ENCODE results near the gene NPAS2. TPM values are rescaled to one million over a fixed set of nuclear protein-coding genes. Genes with fewer than 3 reads are reported as not detected.

NPAS2 gene
- total RNA-seq, 2 experiments from 2014 or later: 5.5 to 6.2 TPM

- H3K27ac Mint-ChIP-seq: no peak overlapping the region
- CTCF ChIA-PET: interaction anchor here (0.9 kb wide), 1 partner anchor 20 kb away, joined by 3 read pairs; no protein-coding TSS in a partner anchor
- H3K4me1 Mint-ChIP-seq (ENCODE audit: low read depth): no peaks in the 10 kb centered on the region
These were observed 18.5 kb upstream of the NPAS2 start for GRCh38 chr2:100801402-100801801.

DNA sequence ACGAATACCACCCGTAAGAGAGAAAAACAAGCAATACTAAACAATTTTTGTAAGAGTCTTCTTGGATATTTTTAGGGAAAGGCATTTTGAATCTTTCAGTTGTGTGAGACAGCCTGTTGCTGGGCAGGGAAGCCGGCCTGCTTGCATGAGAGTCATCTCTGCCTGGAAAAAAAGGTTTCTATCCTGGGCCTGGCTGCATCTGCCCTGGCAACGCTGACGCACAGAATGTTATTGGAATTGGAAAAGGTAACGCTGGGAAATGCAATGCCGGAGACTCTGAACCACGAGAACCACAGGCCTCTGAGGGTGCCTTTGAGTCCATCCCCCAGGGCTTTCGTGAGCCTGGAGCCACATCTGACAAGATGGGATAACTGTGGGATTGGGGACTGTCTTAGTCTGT is 17.9 kb upstream of the NPAS2 start:
- Mint-ChIP-seq H3K36me3 (ENCODE audit: low read depth) (no peaks in the 10 kb centered on the region), H3K9me3 (ENCODE audit: insufficient read depth) (no peaks in the 10 kb centered on the region), H3K27ac (no peak overlapping the region), H3K4me1 (ENCODE audit: low read depth) (no peaks in the 10 kb centered on the region), H3K4me3 (no peak overlapping the region), H3K27me3 (ENCODE audit: low read depth) (peaks cover 8% of the 10 kb centered on the region)
- no peak for ATAC-seq
- DNase-seq: no peak
- ChIA-PET CTCF (no interaction called here), POLR2A (no interaction called here)

More at GRCh38 chr2:100801402-100801801, 18.5 kb upstream of the NPAS2 start:
- POLR2A ChIA-PET: no interaction called here
- H3K9me3 Mint-ChIP-seq (ENCODE audit: insufficient read depth): no peaks in the 10 kb centered on the region
- H3K4me3 Mint-ChIP-seq: no peak overlapping the region
- DNase-seq (no peak), ATAC-seq (no peak)
- H3K36me3 Mint-ChIP-seq (ENCODE audit: low read depth): no peaks in the 10 kb centered on the region
- peaks cover 11% of the 10 kb centered on the region for H3K27me3 Mint-ChIP-seq (ENCODE audit: low read depth)

- ChIA-PET POLR2A (no interaction called here), CTCF (no interaction called here)
- H3K27ac Mint-ChIP-seq: no peak overlapping the region
- no peaks in the 10 kb centered on the region for H3K9me3 Mint-ChIP-seq (ENCODE audit: insufficient read depth)
- H3K4me1 Mint-ChIP-seq (ENCODE audit: low read depth): no peaks in the 10 kb centered on the region
- H3K4me3 Mint-ChIP-seq: no peak overlapping the region
- ATAC-seq (no peak), DNase-seq (no peak)
- H3K36me3 Mint-ChIP-seq (ENCODE audit: low read depth): no peaks in the 10 kb centered on the region
- peaks cover 10% of the 10 kb centered on the region for H3K27me3 Mint-ChIP-seq (ENCODE audit: low read depth)
These were observed 16.6 kb upstream of the NPAS2 start for GRCh38 chr2:100803334-100803733.

DNA sequence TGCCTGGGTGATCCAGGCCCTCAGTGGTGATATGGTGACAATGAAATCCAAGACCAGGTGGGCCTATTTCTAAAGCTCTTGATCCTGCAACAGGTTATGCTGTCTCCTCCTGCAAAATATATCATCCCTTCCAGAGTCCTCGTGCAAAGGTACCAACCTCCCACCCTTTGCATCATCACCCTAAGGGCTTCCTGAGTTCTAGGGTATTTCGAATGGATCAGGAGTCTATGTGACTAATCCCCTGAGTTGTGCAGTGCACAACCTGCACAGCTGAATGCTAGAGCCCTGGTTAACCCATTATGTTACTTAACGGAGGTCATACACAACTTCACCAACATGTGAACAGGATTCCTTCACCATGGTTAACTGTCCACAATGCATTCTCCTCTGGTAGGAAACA is 13.4 kb upstream of the NPAS2 start:
- peaks cover 8% of the 10 kb centered on the region for H3K27me3 Mint-ChIP-seq (ENCODE audit: low read depth)
- no peak overlapping the region for H3K4me3 Mint-ChIP-seq
- ATAC-seq: no peak
- ChIA-PET CTCF (no interaction called here), POLR2A (no interaction called here)
- DNase-seq: no peak
- H3K4me1 Mint-ChIP-seq (ENCODE audit: low read depth): peaks cover 2% of the 10 kb centered on the region
- H3K36me3 Mint-ChIP-seq (ENCODE audit: low read depth): no peaks in the 10 kb centered on the region
- no peaks in the 10 kb centered on the region for H3K9me3 Mint-ChIP-seq (ENCODE audit: insufficient read depth)
- no peak overlapping the region for H3K27ac Mint-ChIP-seq

DNA sequence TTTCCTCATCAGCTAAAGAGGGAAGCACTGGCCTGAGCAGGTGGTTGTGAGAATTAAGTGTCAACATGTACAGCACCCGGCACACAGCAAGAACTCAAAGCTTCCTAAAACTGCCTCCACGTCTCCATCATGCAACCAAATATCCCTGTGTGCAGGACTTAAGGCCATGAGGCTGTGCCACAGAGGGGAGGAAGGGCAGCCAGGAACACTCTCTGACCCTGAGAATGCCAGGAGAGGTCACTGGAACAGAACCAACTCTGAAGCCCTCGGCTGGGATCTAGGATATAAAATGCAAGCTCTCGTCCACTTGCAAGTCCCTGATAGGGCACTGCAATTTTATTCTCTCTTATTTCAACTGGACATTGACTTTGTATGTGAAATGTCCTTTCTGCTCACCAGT is 12.2 kb upstream of the NPAS2 start:
- H3K27ac Mint-ChIP-seq: no peak overlapping the region
- DNase-seq: no peak
- H3K4me1 Mint-ChIP-seq (ENCODE audit: low read depth): peaks cover 11% of the 10 kb centered on the region
- H3K27me3 Mint-ChIP-seq (ENCODE audit: low read depth): peaks cover 8% of the 10 kb centered on the region
- H3K36me3 Mint-ChIP-seq (ENCODE audit: low read depth): no peaks in the 10 kb centered on the region
- H3K9me3 Mint-ChIP-seq (ENCODE audit: insufficient read depth): no peaks in the 10 kb centered on the region
- POLR2A ChIA-PET: no interaction called here
- no peak for ATAC-seq
- no peak overlapping the region for H3K4me3 Mint-ChIP-seq
- CTCF ChIA-PET: no interaction called here

DNA sequence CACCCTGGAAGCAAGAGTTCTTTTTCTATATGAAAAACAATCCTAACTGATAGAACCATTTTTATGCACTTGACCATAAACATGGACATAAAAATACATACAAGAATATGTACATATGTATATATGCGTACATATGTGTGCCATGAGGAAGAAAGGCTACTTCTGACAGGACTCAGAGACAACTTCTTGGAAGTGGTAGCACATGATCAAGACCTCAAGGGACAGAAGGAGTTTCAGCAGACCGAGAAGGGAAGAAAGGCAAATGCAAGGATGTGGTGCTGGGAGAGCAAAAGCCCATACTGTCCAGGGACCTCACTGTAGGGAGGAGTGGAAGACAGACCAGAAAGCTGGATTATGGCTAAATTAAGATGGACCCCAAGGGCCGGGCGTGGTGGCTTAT is 11.4 kb upstream of the NPAS2 start:
- ATAC-seq: no peak
- POLR2A ChIA-PET: interaction anchor here (1.2 kb wide), 1 partner anchor 8 kb away, joined by 3 read pairs; no protein-coding TSS in a partner anchor
- Mint-ChIP-seq H3K27ac (no peak overlapping the region), H3K4me3 (no peak overlapping the region), H3K27me3 (ENCODE audit: low read depth) (peaks cover 8% of the 10 kb centered on the region), H3K9me3 (ENCODE audit: insufficient read depth) (no peaks in the 10 kb centered on the region), H3K4me1 (ENCODE audit: low read depth) (peaks cover 19% of the 10 kb centered on the region), H3K36me3 (ENCODE audit: low read depth) (no peaks in the 10 kb centered on the region)
- DNase-seq: no peak
- CTCF ChIA-PET: no interaction called here

DNA sequence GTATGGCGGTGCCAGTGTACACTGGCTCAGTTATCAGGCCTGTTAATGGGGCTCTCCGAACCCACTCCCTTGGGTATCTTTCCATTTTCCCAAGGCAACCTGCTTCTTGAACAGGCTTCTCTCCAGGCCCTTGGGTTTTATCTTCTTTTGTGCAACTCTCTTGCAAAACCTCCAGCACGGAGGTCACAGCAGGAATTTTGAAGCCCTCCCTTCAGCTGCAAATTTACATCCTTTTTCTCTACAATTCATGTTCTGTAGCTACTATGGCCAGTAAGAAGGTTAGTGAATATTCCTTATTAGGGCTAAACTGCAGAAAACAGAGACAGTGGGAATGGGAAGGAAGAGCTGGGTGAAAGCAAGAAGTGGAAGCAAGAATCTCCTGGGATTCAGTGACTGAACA is 10.4 kb upstream of the NPAS2 start:
- ATAC-seq (no peak), DNase-seq (no peak)
- POLR2A ChIA-PET: interaction anchor here (0.8 to 1.2 kb wide), 2 partner anchors 9 to 193 kb away, joined by 3 to 4 read pairs; partner anchors contain the start of gene RPL31
- Mint-ChIP-seq H3K27ac (no peak overlapping the region), H3K9me3 (ENCODE audit: insufficient read depth) (no peaks in the 10 kb centered on the region), H3K36me3 (ENCODE audit: low read depth) (no peaks in the 10 kb centered on the region), H3K4me3 (no peak overlapping the region), H3K4me1 (ENCODE audit: low read depth) (peaks cover 29% of the 10 kb centered on the region), H3K27me3 (ENCODE audit: low read depth) (peaks cover 8% of the 10 kb centered on the region)
- CTCF ChIA-PET: interaction anchor here (1.1 kb wide), 1 partner anchor 199 kb away, joined by 3 read pairs; no protein-coding TSS in a partner anchor

- CTCF ChIA-PET: no interaction called here
These were observed 9.3 kb upstream of the NPAS2 start for GRCh38 chr2:100810603-100811145.

GRCh38 chr2:100812116-100812515 is 7.8 kb upstream of the NPAS2 start:
- H3K9me3 Mint-ChIP-seq (ENCODE audit: insufficient read depth): no peaks in the 10 kb centered on the region
- peaks cover 5% of the 10 kb centered on the region for H3K27me3 Mint-ChIP-seq (ENCODE audit: low read depth)
- ChIA-PET POLR2A (no interaction called here), CTCF (interaction anchor here (1.0 kb wide), 1 partner anchor 57 kb away, joined by 3 read pairs; no protein-coding TSS in a partner anchor)
- peaks cover 29% of the 10 kb centered on the region for H3K4me1 Mint-ChIP-seq (ENCODE audit: low read depth)
- peak overlapping the region; percentile 75 for H3K27ac Mint-ChIP-seq
- peak overlapping the region; percentile 2 for H3K4me3 Mint-ChIP-seq
- DNase-seq (peak; percentile 64), ATAC-seq (peak; percentile 79)
- H3K36me3 Mint-ChIP-seq (ENCODE audit: low read depth): no peaks in the 10 kb centered on the region

More at GRCh38 chr2:100810603-100811145, 9.3 kb upstream of the NPAS2 start:
- POLR2A ChIA-PET: interaction anchor here (0.8 kb wide), 1 partner anchor 192 kb away, joined by 4 read pairs; the partner anchor contains the start of gene RPL31
- no peak overlapping the region for H3K4me3 Mint-ChIP-seq
- H3K27me3 Mint-ChIP-seq (ENCODE audit: low read depth): peaks cover 5% of the 10 kb centered on the region
- H3K36me3 Mint-ChIP-seq (ENCODE audit: low read depth): no peaks in the 10 kb centered on the region
- ATAC-seq: no peak
- no peak for DNase-seq
- H3K9me3 Mint-ChIP-seq (ENCODE audit: insufficient read depth): no peaks in the 10 kb centered on the region
- H3K27ac Mint-ChIP-seq: no peak overlapping the region
- H3K4me1 Mint-ChIP-seq (ENCODE audit: low read depth): peaks cover 29% of the 10 kb centered on the region

GRCh38 chr2:100812573-100812972 is 7.4 kb upstream of the NPAS2 start:
- Mint-ChIP-seq H3K4me1 (ENCODE audit: low read depth) (peaks cover 29% of the 10 kb centered on the region), H3K27me3 (ENCODE audit: low read depth) (peaks cover 5% of the 10 kb centered on the region), H3K9me3 (ENCODE audit: insufficient read depth) (no peaks in the 10 kb centered on the region), H3K36me3 (ENCODE audit: low read depth) (no peaks in the 10 kb centered on the region), H3K4me3 (peak overlapping the region; percentile 2), H3K27ac (peak overlapping the region; percentile 75)
- ChIA-PET CTCF (interaction anchor here (1.0 kb wide), 1 partner anchor 58 kb away, joined by 3 read pairs; no protein-coding TSS in a partner anchor), POLR2A (no interaction called here)
- ATAC-seq (no peak), DNase-seq (no peak)

DNA sequence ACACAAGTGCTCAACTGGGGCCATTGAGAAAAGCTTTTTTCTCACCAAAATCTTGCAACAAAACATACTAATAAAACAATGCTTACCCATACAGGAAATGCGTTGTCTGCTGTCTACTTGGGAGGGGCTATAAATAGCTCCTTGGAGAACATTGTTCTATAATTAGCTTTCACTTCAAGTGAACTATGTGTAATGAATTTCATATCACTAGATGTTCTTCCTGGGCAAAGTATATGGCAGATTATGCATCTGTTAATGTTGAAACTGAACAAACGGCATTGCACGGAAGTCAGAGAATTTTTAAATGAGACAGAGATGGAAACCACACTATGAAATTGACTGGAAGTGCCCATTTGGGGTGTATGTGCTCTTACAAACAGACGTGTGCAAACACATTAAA is 6.4 kb upstream of the NPAS2 start:
- no peak overlapping the region for H3K27ac Mint-ChIP-seq
- CTCF ChIA-PET: interaction anchor here (1.1 to 1.4 kb wide), 3 partner anchors 9 to 219 kb away, joined by 3 to 4 read pairs (median 4); no protein-coding TSS in a partner anchor
- H3K4me1 Mint-ChIP-seq (ENCODE audit: low read depth): peaks cover 35% of the 10 kb centered on the region
- H3K9me3 Mint-ChIP-seq (ENCODE audit: insufficient read depth): no peaks in the 10 kb centered on the region
- DNase-seq (no peak), ATAC-seq (peak; percentile 43)
- H3K36me3 Mint-ChIP-seq (ENCODE audit: low read depth): no peaks in the 10 kb centered on the region
- POLR2A ChIA-PET: no interaction called here
- peaks cover 12% of the 10 kb centered on the region for H3K27me3 Mint-ChIP-seq (ENCODE audit: low read depth)
- no peak overlapping the region for H3K4me3 Mint-ChIP-seq

GRCh38 chr2:100814043-100814442 is 5.9 kb upstream of the NPAS2 start:
- no peak overlapping the region for H3K4me3 Mint-ChIP-seq
- DNase-seq (no peak), ATAC-seq (no peak)
- ChIA-PET POLR2A (no interaction called here), CTCF (interaction anchor here (1.1 to 1.4 kb wide), 3 partner anchors 8 to 220 kb away, joined by 3 to 4 read pairs (median 4); no protein-coding TSS in a partner anchor)
- peaks cover 37% of the 10 kb centered on the region for H3K4me1 Mint-ChIP-seq (ENCODE audit: low read depth)
- H3K36me3 Mint-ChIP-seq (ENCODE audit: low read depth): no peaks in the 10 kb centered on the region
- no peak overlapping the region for H3K27ac Mint-ChIP-seq
- H3K27me3 Mint-ChIP-seq (ENCODE audit: low read depth): peaks cover 14% of the 10 kb centered on the region
- H3K9me3 Mint-ChIP-seq (ENCODE audit: insufficient read depth): no peaks in the 10 kb centered on the region
